B cell (primary cell): Measurements from ENCODE around the gene MFAP2. TPM values are rescaled to one million over a fixed set of nuclear protein-coding genes. Genes with fewer than 3 reads are reported as not detected.

Experiments used
- ATAC-seq: fragments of 200-7000 bp; cut with Tn5 transposase; one replicate; pipeline ENCODE4 v1.10.0; 2021; ENCODE audit warnings: low read depth, mild to moderate bottlenecking, moderate number of reproducible peaks, moderate library complexity
- CTCF ChIA-PET: fragments of 350-600 bp; sonication (Branson Sonifier 250); formaldehyde crosslinking; loops from one replicate; lab custom pipeline; 2021; ENCODE audit warnings: antibody characterized with exemption, inconsistent platforms; lab: Charles Lee
- POLR2A ChIA-PET: fragments of 350-600 bp; sonication (Branson Sonifier 250); formaldehyde crosslinking; loops from one replicate; lab custom pipeline; 2021; ENCODE audit warnings: antibody characterized with exemption; lab: Charles Lee
- DNase-seq: peaks from one replicate; pipeline ENCODE4 v3.0.0; 2013
- H2AFZ ChIP-seq: 2 replicates; pipeline ENCODE4 v1.6.1; 2012; ENCODE audit warnings: mild to moderate bottlenecking, low read depth, low read length; ENCODE audit not compliant: insufficient read depth, poor library complexity, severe bottlenecking
- H3K27ac ChIP-seq, 2 donors: 1 replicate in 1 of 2; 2 replicates in 1 of 2; pipeline ENCODE4 v1.5.1; 2012 to 2013; ENCODE audit warnings: low read length in 2 of 2, mild to moderate bottlenecking in 2 of 2, moderate library complexity in 1 of 2
- H3K27me3 ChIP-seq, 4 experiments: fragments of 200-600 bp in 1 of 4; sonication (generic) in 1 of 4; replicated peaks in 1 of 4; 1 replicate in 2 of 4; 2 replicates in 2 of 4; pipeline versions ENCODE4 v1.6.1 to v1.7.0; 2013 to 2016; ENCODE audit warnings: low read length in 3 of 4, mild to moderate bottlenecking in 2 of 4, mixed read lengths in 1 of 4, moderate library complexity in 1 of 4; ENCODE audit not compliant: insufficient read depth in 4 of 4, control insufficient read depth in 3 of 4; ENCODE audit errors: control extremely low read depth in 1 of 4
- H3K36me3 ChIP-seq, 2 experiments: replicated peaks in 1 of 2; 1 replicate in 1 of 2; 2 replicates in 1 of 2; pipeline versions ENCODE4 v1.6.1 to v1.7.1; 2013; ENCODE audit warnings: low read length in 1 of 2; ENCODE audit not compliant: insufficient read depth in 2 of 2, control insufficient read depth in 1 of 2; ENCODE audit errors: control extremely low read depth in 1 of 2, extremely low read depth in 1 of 2
- H3K4me1 ChIP-seq, 2 donors: fragments of 200-600 bp in 1 of 2; sonication (generic) in 1 of 2; 1 replicate in 1 of 2; 2 replicates in 1 of 2; pipeline versions ENCODE4 v1.5.1 to v1.6.1; 2013 to 2017; ENCODE audit warnings: low read length in 2 of 2; ENCODE audit not compliant: control insufficient read depth in 2 of 2, insufficient read depth in 2 of 2
- H3K4me2 ChIP-seq: replicated peaks from 2 replicates; pipeline ENCODE3; 2012; ENCODE audit warnings: mild to moderate bottlenecking, low read depth, low read length; ENCODE audit not compliant: poor library complexity, severe bottlenecking
- H3K4me3 ChIP-seq, 5 experiments: fragments of 200-600 bp in 1 of 5; sonication (generic) in 1 of 5; 1 replicate in 3 of 5; 2 replicates in 2 of 5; pipeline versions ENCODE4 v1.5.1 to v1.7.0; 2011 to 2016; ENCODE audit warnings: low read length in 4 of 5, mild to moderate bottlenecking in 4 of 5, low read depth in 2 of 5, control low read depth in 1 of 5, moderate library complexity in 1 of 5; ENCODE audit not compliant: insufficient read depth in 1 of 5; ENCODE audit errors: control extremely low read depth in 1 of 5, extremely low read depth in 1 of 5
- H3K79me2 ChIP-seq: fragments of 200-600 bp; sonication (generic); one replicate; pipeline ENCODE4 v1.6.0; 2016; ENCODE audit warnings: low read length; ENCODE audit not compliant: control insufficient read depth, insufficient read depth
- H3K9ac ChIP-seq: fragments of 200-600 bp; sonication (generic); 2 replicates; pipeline ENCODE4 v1.6.1; 2017; ENCODE audit warnings: mild to moderate bottlenecking, low read length, moderate library complexity
- H3K9me3 ChIP-seq, 3 donors: one replicate each; pipeline versions ENCODE4 v1.6.1 to v1.7.1; 2013; ENCODE audit warnings: low read length in 2 of 3; ENCODE audit not compliant: control insufficient read depth in 2 of 3, insufficient read depth in 1 of 3; ENCODE audit errors: control extremely low read depth in 1 of 3
- H4K20me1 ChIP-seq: 2 replicates; pipeline ENCODE4 v1.6.0; 2012; ENCODE audit warnings: mild to moderate bottlenecking, low read length; ENCODE audit not compliant: insufficient read depth, control insufficient read depth, poor library complexity, severe bottlenecking
- H3K27ac Mint-ChIP-seq: one replicate; pipeline ENCODE4 v1.8.0; 2021; ENCODE audit warnings: mixed read lengths
- H3K27me3 Mint-ChIP-seq: one replicate; pipeline ENCODE4 v1.8.0; 2021; ENCODE audit warnings: mixed read lengths
- H3K4me1 Mint-ChIP-seq: one replicate; pipeline ENCODE4 v1.8.0; 2021; ENCODE audit warnings: mixed read lengths
- H3K4me3 Mint-ChIP-seq: one replicate; pipeline ENCODE4 v1.8.0; 2021; ENCODE audit warnings: mixed read lengths
- H3K9me3 Mint-ChIP-seq: one replicate; pipeline ENCODE4 v1.8.0; 2022; ENCODE audit warnings: mixed read lengths; ENCODE audit not compliant: insufficient read depth
- CTCF ChIP-seq: fragments of 200-600 bp; IDR thresholded peaks from one replicate; pipeline ENCODE4 v1.8.0; 2022; ENCODE audit warnings: antibody characterized with exemption, mild to moderate bottlenecking
- EZH2 ChIP-seq: IDR thresholded peaks from 2 replicates; pipeline ENCODE4 v1.6.1; 2012; ENCODE audit warnings: borderline replicate concordance, low read depth, mild to moderate bottlenecking, moderate library complexity, low read length; ENCODE audit not compliant: insufficient read depth, poor library complexity, severe bottlenecking
- WGBS: methylation state at CpG from one replicate; pipeline ENCODE4 v1.1.5; 2013; ENCODE audit warnings: missing lambda C conversion rate; ENCODE audit not compliant: insufficient coverage; 5-methylcytosine and 5-hydroxymethylcytosine counted together
- intact Hi-C: fragments of 100-400 bp; cut with micrococcal nuclease; formaldehyde crosslinking; loops from one replicate; pipeline ENCODE4 v1.10.0; 2022
- polyA plus RNA-seq: library from polyadenylated mRNA; depleted of rRNA; stranded (reverse); fragments of >200 nt; gene quantifications from 2 replicates; pipeline ENCODE4 v1.2.3, GENCODE V29; 2012
- total RNA-seq, 2 donors: library from RNA; stranded (reverse); fragments of 120-200 nt in 1 of 2; gene quantifications; 1 replicate in 1 of 2; 2 replicates in 1 of 2; pipeline versions ENCODE4 v1.2.3 to v1.2.4, GENCODE V29; 2013 to 2022

The MFAP2 gene
- total and polyA plus RNA-seq, 2 donors (not counting 1 experiment from before 2014, with no cell fraction given), result not detected

GRCh38 chr1:16967962-16968361, 12.5 kb downstream of the MFAP2 start:
- Histone ChIP-seq H3K36me3 (peaks cover 0 to 6% of the 10 kb centered on the region in 2 experiments), H3K4me2 (no peak overlapping the region), H3K4me1 (no peaks in the 10 kb centered on the region), H2AFZ (no peak overlapping the region), H3K27ac (no peak overlapping the region), H3K4me3 (no peak overlapping the region), H3K9ac (no peak overlapping the region), H3K27me3 (no peaks in the 10 kb centered on the region), H4K20me1 (no peaks in the 10 kb centered on the region), H3K79me2 (no peaks in the 10 kb centered on the region), H3K9me3 (no peaks in the 10 kb centered on the region)
- 97% methylated on average over 21 of the region's 21 CpGs for WGBS
- ATAC-seq, result no peak
- POLR2A ChIA-PET, result interaction anchor here (0.7 kb wide), 1 partner anchor 31 kb away, joined by 4 read pairs; no protein-coding TSS in a partner anchor
- H3K4me1 Mint-ChIP-seq, result no peaks in the 10 kb centered on the region
- H3K4me3 Mint-ChIP-seq, result no peak overlapping the region
- no peak for DNase-seq
- no peaks in the 10 kb centered on the region for H3K27me3 Mint-ChIP-seq
- H3K27ac Mint-ChIP-seq, result no peak overlapping the region
- CTCF ChIA-PET, result no interaction called here
- TF ChIP-seq CTCF (no peak), EZH2 (no peak)
- no peaks in the 10 kb centered on the region for H3K9me3 Mint-ChIP-seq
- intact Hi-C loops, result no loop called here

GRCh38 chr1:16967095-16967575, 13.3 kb downstream of the MFAP2 start:
- 74% methylated on average over 5 of the region's 7 CpGs for WGBS
- H3K4me1 Mint-ChIP-seq, result no peaks in the 10 kb centered on the region
- Histone ChIP-seq H3K4me2 (no peak overlapping the region), H4K20me1 (no peaks in the 10 kb centered on the region), H3K4me1 (no peaks in the 10 kb centered on the region), H3K27ac (no peak overlapping the region), H3K36me3 (peaks cover 0 to 6% of the 10 kb centered on the region in 2 experiments), H3K9me3 (no peaks in the 10 kb centered on the region), H3K27me3 (no peaks in the 10 kb centered on the region), H3K9ac (no peak overlapping the region), H3K79me2 (no peaks in the 10 kb centered on the region), H3K4me3 (no peak overlapping the region), H2AFZ (no peak overlapping the region)
- intact Hi-C loops, result no loop called here
- no peaks in the 10 kb centered on the region for H3K27me3 Mint-ChIP-seq
- no peaks in the 10 kb centered on the region for H3K9me3 Mint-ChIP-seq
- no peak overlapping the region for H3K4me3 Mint-ChIP-seq
- ATAC-seq (no peak), DNase-seq (no peak)
- H3K27ac Mint-ChIP-seq, result no peak overlapping the region
- TF ChIP-seq EZH2 (no peak), CTCF (no peak)
- CTCF ChIA-PET, result no interaction called here
- POLR2A ChIA-PET, result no interaction called here
